Mucosa of stomach (tissue), 1 donor: ENCODE data around the gene APOOL.
"Not testable (repeated sequence)": the region's sequence is repeated elsewhere in the genome, so short reads cannot be mapped to it uniquely, and the experiment has no call there.

Experiments used
- H3K27me3 ChIP-seq: one replicate; pipeline ENCODE4 v1.7.0; 2013; ENCODE audit warnings: mild to moderate bottlenecking, low read length; ENCODE audit not compliant: control insufficient read depth, insufficient read depth
- H3K36me3 ChIP-seq: one replicate; pipeline ENCODE4 v1.7.0; 2013; ENCODE audit warnings: low read length; ENCODE audit not compliant: control insufficient read depth, insufficient read depth
- H3K4me1 ChIP-seq: one replicate; pipeline ENCODE4 v1.7.0; 2013; ENCODE audit warnings: mild to moderate bottlenecking, low read length; ENCODE audit not compliant: control insufficient read depth, insufficient read depth
- H3K4me3 ChIP-seq: one replicate; pipeline ENCODE4 v1.7.0; 2013; ENCODE audit warnings: low read length
- H3K9ac ChIP-seq: one replicate; pipeline ENCODE4 v1.7.0; 2013; ENCODE audit warnings: mild to moderate bottlenecking, low read length, moderate library complexity
- H3K9me3 ChIP-seq: one replicate; pipeline ENCODE4 v1.7.0; 2013; ENCODE audit warnings: mild to moderate bottlenecking, low read length, moderate library complexity; ENCODE audit not compliant: control insufficient read depth
- donor health status: Pancreatic carcinoma.

The APOOL gene

GRCh38 chrX:85024562-85024961, 20.9 kb downstream of the APOOL start:
- Histone ChIP-seq H3K4me1 (no peaks in the 10 kb centered on the region), H3K9ac (no peak overlapping the region), H3K27me3 (no peaks in the 10 kb centered on the region), H3K9me3 (no peaks in the 10 kb centered on the region), H3K4me3 (no peak overlapping the region), H3K36me3 (no peaks in the 10 kb centered on the region)

GRCh38 chrX:85026170-85026569, 22.5 kb downstream of the APOOL start:
- H3K4me3 ChIP-seq: no peak overlapping the region
- no peaks in the 10 kb centered on the region for H3K9me3 ChIP-seq
- no peaks in the 10 kb centered on the region for H3K36me3 ChIP-seq
- H3K4me1 ChIP-seq: no peaks in the 10 kb centered on the region
- H3K9ac ChIP-seq: no peak overlapping the region
- no peaks in the 10 kb centered on the region for H3K27me3 ChIP-seq

GRCh38 chrX:85029043-85029442, 25.4 kb downstream of the APOOL start:
- H3K4me1 ChIP-seq: no peaks in the 10 kb centered on the region

GRCh38 chrX:85031505-85031904, 27.8 kb downstream of the APOOL start:
- H3K9ac ChIP-seq: no peak overlapping the region
- no peaks in the 10 kb centered on the region for H3K9me3 ChIP-seq
- no peak overlapping the region for H3K4me3 ChIP-seq
- H3K36me3 ChIP-seq: no peaks in the 10 kb centered on the region
- no peaks in the 10 kb centered on the region for H3K27me3 ChIP-seq
- H3K4me1 ChIP-seq: no peaks in the 10 kb centered on the region

More at GRCh38 chrX:85029043-85029442, 25.4 kb downstream of the APOOL start:
- H3K9me3 ChIP-seq: no peaks in the 10 kb centered on the region
- no peak overlapping the region for H3K4me3 ChIP-seq
- H3K36me3 ChIP-seq: no peaks in the 10 kb centered on the region
- no peaks in the 10 kb centered on the region for H3K27me3 ChIP-seq
- H3K9ac ChIP-seq: no peak overlapping the region

- Histone ChIP-seq H3K9me3 (no peaks in the 10 kb centered on the region), H3K36me3 (no peaks in the 10 kb centered on the region), H3K4me1 (no peaks in the 10 kb centered on the region)
Observed at GRCh38 chrX:85037114-85037513, 33.4 kb downstream of the APOOL start.

GRCh38 chrX:85051627-85052026, 48.0 kb downstream of the APOOL start:
- Histone ChIP-seq H3K9ac (no peak overlapping the region), H3K4me1 (no peaks in the 10 kb centered on the region), H3K36me3 (no peaks in the 10 kb centered on the region)

More at GRCh38 chrX:85037114-85037513, 33.4 kb downstream of the APOOL start:
- H3K27me3 ChIP-seq: no peaks in the 10 kb centered on the region
- no peak overlapping the region for H3K4me3 ChIP-seq
- H3K9ac ChIP-seq: no peak overlapping the region

GRCh38 chrX:85052205-85052604, 48.5 kb downstream of the APOOL start:
- Histone ChIP-seq H3K27me3 (no peaks in the 10 kb centered on the region), H3K9ac (no peak overlapping the region), H3K9me3 (no peaks in the 10 kb centered on the region), H3K36me3 (no peaks in the 10 kb centered on the region), H3K4me1 (no peaks in the 10 kb centered on the region), H3K4me3 (no peak overlapping the region)

More at GRCh38 chrX:85051627-85052026, 48.0 kb downstream of the APOOL start:
- Histone ChIP-seq H3K4me3 (no peak overlapping the region), H3K27me3 (no peaks in the 10 kb centered on the region), H3K9me3 (no peaks in the 10 kb centered on the region)

- no peak overlapping the region for H3K4me3 ChIP-seq
- H3K36me3 ChIP-seq: no peaks in the 10 kb centered on the region
- no peaks in the 10 kb centered on the region for H3K27me3 ChIP-seq
- no peak overlapping the region for H3K9ac ChIP-seq
- no peaks in the 10 kb centered on the region for H3K4me1 ChIP-seq
- no peaks in the 10 kb centered on the region for H3K9me3 ChIP-seq
Observed at GRCh38 chrX:85052636-85053343, 49.1 kb downstream of the APOOL start.

- Histone ChIP-seq H3K27me3 (no peaks in the 10 kb centered on the region), H3K4me1 (no peaks in the 10 kb centered on the region), H3K9me3 (no peaks in the 10 kb centered on the region), H3K36me3 (no peaks in the 10 kb centered on the region), H3K4me3 (no peak overlapping the region), H3K9ac (no peak overlapping the region)
Observed at GRCh38 chrX:85065512-85066198, 62.0 kb downstream of the APOOL start.

GRCh38 chrX:85077247-85077646, 73.6 kb downstream of the APOOL start:
- H3K9ac ChIP-seq, H3K27me3 ChIP-seq, H3K9me3 ChIP-seq, H3K4me3 ChIP-seq, H3K36me3 ChIP-seq, H3K4me1 ChIP-seq: not testable (repeated sequence)

- H3K4me3 ChIP-seq: no peak overlapping the region
- H3K27me3 ChIP-seq: no peaks in the 10 kb centered on the region
- no peaks in the 10 kb centered on the region for H3K9me3 ChIP-seq
- H3K36me3 ChIP-seq: no peaks in the 10 kb centered on the region
- no peaks in the 10 kb centered on the region for H3K4me1 ChIP-seq
- no peak overlapping the region for H3K9ac ChIP-seq
Observed at GRCh38 chrX:85084770-85085393, 81.2 kb downstream of the APOOL start.

GRCh38 chrX:85089321-85089840, 85.7 kb downstream of the APOOL start:
- H3K9me3 ChIP-seq: no peaks in the 10 kb centered on the region
- no peak overlapping the region for H3K4me3 ChIP-seq
- H3K4me1 ChIP-seq: no peaks in the 10 kb centered on the region
- no peaks in the 10 kb centered on the region for H3K27me3 ChIP-seq
- H3K36me3 ChIP-seq: no peaks in the 10 kb centered on the region
- H3K9ac ChIP-seq: no peak overlapping the region
